IMR-90 (cell line): ENCODE results near the gene HEY2. TPM values are rescaled to one million over a fixed set of nuclear protein-coding genes. Genes with fewer than 3 reads are reported as not detected.
A peak's percentile ranks its signal among the peaks of the same experiment; 100 is the strongest.

Experiments
- ATAC-seq: fragments of 200-7000 bp; cut with Tn5 transposase; 2 replicates; pipeline ENCODE4 v1.9.1; 2020; ENCODE audit warnings: low read depth, mild to moderate bottlenecking, moderate library complexity
- BruUV-seq: library from RNA; stranded (reverse); fragments of 400-500 nt; replicated peaks from 2 replicates; lab custom pipeline; 2021; lab: Mats Ljungman, UMichigan
- CTCF ChIA-PET: fragments of 300-600 bp; formaldehyde crosslinking; extraction: SDS; loops from one replicate; lab custom pipeline; 2021; ENCODE audit warnings: antibody characterized with exemption; lab: Yijun Ruan, JAX
- POLR2A ChIA-PET: fragments of 300-600 bp; sonication (Branson Sonifier 250); formaldehyde crosslinking; loops from one replicate; lab custom pipeline; 2022; ENCODE audit warnings: antibody characterized with exemption; ENCODE audit not compliant: unreplicated experiment; lab: Charles Lee
- DNase-seq: peaks from one replicate; pipeline ENCODE4 v3.0.0; 2013
- H2AFZ ChIP-seq: replicated peaks from 2 replicates; pipeline ENCODE3; 2013; ENCODE audit warnings: low read length, mild to moderate bottlenecking; ENCODE audit not compliant: poor library complexity
- H2AK5ac ChIP-seq: 2 replicates; pipeline ENCODE4 v1.6.1; 2013; ENCODE audit warnings: low read depth, low read length, inconsistent platforms
- H2AK9ac ChIP-seq: replicated peaks from 2 replicates; pipeline ENCODE3; 2013; ENCODE audit warnings: mild to moderate bottlenecking, low read depth, low read length, moderate library complexity; ENCODE audit not compliant: poor library complexity
- H2BK120ac ChIP-seq: 2 replicates; pipeline ENCODE4 v1.6.1; 2013; ENCODE audit warnings: low read depth, low read length, inconsistent platforms
- H2BK15ac ChIP-seq: 3 replicates; pipeline ENCODE4 v1.6.1; 2013; ENCODE audit warnings: low read depth, low read length, inconsistent platforms
- H2BK20ac ChIP-seq: 2 replicates; pipeline ENCODE4 v1.6.1; 2013; ENCODE audit warnings: low read depth, mild to moderate bottlenecking, inconsistent platforms, low read length, moderate library complexity
- H2BK5ac ChIP-seq: 2 replicates; pipeline ENCODE4 v1.6.1; 2013; ENCODE audit warnings: mild to moderate bottlenecking, low read depth, low read length, inconsistent platforms; ENCODE audit not compliant: poor library complexity, severe bottlenecking
- H3K14ac ChIP-seq: replicated peaks from 2 replicates; pipeline ENCODE4 v1.6.1; 2013; ENCODE audit warnings: low read depth, low read length, inconsistent platforms
- H3K18ac ChIP-seq: 2 replicates; pipeline ENCODE4 v1.6.1; 2013; ENCODE audit warnings: low read depth, low read length, control low read depth
- H3K23ac ChIP-seq: 2 replicates; pipeline ENCODE4 v1.6.1; 2013; ENCODE audit warnings: low read depth, low read length, inconsistent platforms
- H3K27ac ChIP-seq: 2 replicates; pipeline ENCODE4 v1.5.1; 2013; ENCODE audit warnings: mild to moderate bottlenecking, control low read depth, low read length; ENCODE audit not compliant: insufficient read depth
- H3K27me3 ChIP-seq: 2 replicates; pipeline ENCODE4 v1.6.1; 2013; ENCODE audit warnings: low read length; ENCODE audit not compliant: control insufficient read depth, insufficient read depth
- H3K36me3 ChIP-seq: 2 replicates; pipeline ENCODE4 v1.6.1; 2013; ENCODE audit warnings: low read length, mixed read lengths; ENCODE audit not compliant: control insufficient read depth, insufficient read depth
- H3K4ac ChIP-seq: 2 replicates; pipeline ENCODE4 v1.6.1; 2013; ENCODE audit warnings: low read depth, low read length, inconsistent platforms
- H3K4me1 ChIP-seq: 2 replicates; pipeline ENCODE4 v1.6.1; 2013; ENCODE audit warnings: low read length, mixed read lengths; ENCODE audit not compliant: control insufficient read depth, insufficient read depth
- H3K4me2 ChIP-seq: 2 replicates; pipeline ENCODE4 v1.6.1; 2013; ENCODE audit warnings: low read depth, mild to moderate bottlenecking, control low read depth, low read length, moderate library complexity
- H3K4me3 ChIP-seq: 2 replicates; pipeline ENCODE4 v1.5.1; 2013; ENCODE audit warnings: low read depth, mild to moderate bottlenecking, control low read depth, low read length, moderate library complexity; ENCODE audit not compliant: insufficient read depth
- H3K56ac ChIP-seq: 2 replicates; pipeline ENCODE4 v1.6.1; 2013; ENCODE audit warnings: low read length, inconsistent platforms; ENCODE audit not compliant: insufficient read depth; ENCODE audit errors: extremely low read depth
- H3K79me1 ChIP-seq, 2 experiments: 2 replicates each; pipeline ENCODE4 v1.6.1; 2013; ENCODE audit warnings: low read length in 2 of 2, inconsistent platforms in 1 of 2, low read depth in 1 of 2
- H3K9ac ChIP-seq: 2 replicates; pipeline ENCODE4 v1.6.1; 2013; ENCODE audit warnings: low read depth, low read length, control low read depth
- H3K9me1 ChIP-seq: 2 replicates; pipeline ENCODE4 v1.6.1; 2013; ENCODE audit warnings: low read length, inconsistent platforms; ENCODE audit not compliant: insufficient read depth
- H3K9me3 ChIP-seq: 2 replicates; pipeline ENCODE4 v1.6.1; 2013; ENCODE audit warnings: low read length; ENCODE audit not compliant: control insufficient read depth, insufficient read depth
- H4K20me1 ChIP-seq: 2 replicates; pipeline ENCODE4 v1.6.1; 2013; ENCODE audit warnings: low read length, inconsistent platforms; ENCODE audit not compliant: insufficient read depth
- H4K5ac ChIP-seq: 2 replicates; pipeline ENCODE4 v1.6.1; 2013; ENCODE audit warnings: mild to moderate bottlenecking, low read depth, low read length, control low read depth
- H4K8ac ChIP-seq, 2 experiments: 2 replicates each; pipeline ENCODE4 v1.6.1; 2013; ENCODE audit warnings: low read depth in 2 of 2, low read length in 2 of 2, control low read depth in 1 of 2, inconsistent platforms in 1 of 2
- H4K91ac ChIP-seq: 2 replicates; pipeline ENCODE4 v1.6.1; 2013; ENCODE audit warnings: low read depth, low read length, inconsistent platforms; ENCODE audit not compliant: insufficient read depth
- MAFK ChIP-seq: IDR thresholded peaks from 2 replicates; pipeline ENCODE4 v1.6.1; 2012; ENCODE audit warnings: low read depth, low read length, improper control_type of control experiment
- MAZ ChIP-seq: IDR thresholded peaks from 2 replicates; pipeline ENCODE4 v1.6.1; 2012; ENCODE audit warnings: low read depth, mild to moderate bottlenecking, low read length, improper control_type of control experiment, moderate library complexity, borderline replicate concordance
- NFE2L2 ChIP-seq: fragments of 150-350 bp; IDR thresholded peaks from 2 replicates; pipeline ENCODE4 v1.6.1; 2016; ENCODE audit warnings: low read depth, mild to moderate bottlenecking, low read length
- RAD21 ChIP-seq: IDR thresholded peaks from 2 replicates; pipeline ENCODE4 v1.6.1; 2012; ENCODE audit warnings: low read length, improper control_type of control experiment
- WGBS, 2 experiments: methylation state at CpG; one replicate each; pipeline versions ENCODE4 v1.1.5 to v1.1.7; 2013; ENCODE audit warnings: missing lambda C conversion rate in 2 of 2; ENCODE audit not compliant: insufficient read length in 1 of 2; ENCODE audit errors: extremely low coverage in 2 of 2; 5-methylcytosine and 5-hydroxymethylcytosine counted together
- dilution Hi-C: fragments of 300-500 bp; cut with HindIII; formaldehyde crosslinking; loops from one replicate; pipeline ENCODE4 v1.14.3; 2018; ENCODE audit warnings: low sequenced_read_pairs; ENCODE audit not compliant: unreplicated experiment
- in situ Hi-C: fragments of 300-500 bp; cut with MboI; formaldehyde crosslinking; loops from 3 replicates; pipeline ENCODE4 v1.14.3; 2019; ENCODE audit warnings: low sequenced_read_pairs, inconsistent platforms, mixed read lengths
- intact Hi-C: fragments of 100-400 bp; cut with micrococcal nuclease; formaldehyde crosslinking; loops from 2 replicates; pipeline ENCODE4 v1.10.0; 2022
- polyA plus RNA-seq, 3 experiments: library from polyadenylated mRNA; depleted of rRNA; stranded (reverse); fragments of >200 nt; gene quantifications; 2 replicates each; pipeline ENCODE4 v1.2.3, GENCODE V29; 2012; ENCODE audit warnings: low replicate concordance in 1 of 3
- total RNA-seq: library from RNA; depleted of rRNA; stranded (reverse); fragments of >200 nt; gene quantifications from 2 replicates; pipeline ENCODE4 v1.2.3, GENCODE V29; 2012
- TF ChIP-seq, protein P1 (sequence below): fragments of 150-350 bp; IDR thresholded peaks from 2 replicates; pipeline ENCODE4 v1.6.1; 2017; ENCODE audit warnings: mild to moderate bottlenecking, antibody characterized with exemption, low read length, low read depth

Gene HEY2
- total and polyA plus RNA-seq, 2 of the 4 experiments (the other 2 are of a cell fraction) = not detected

DNA sequence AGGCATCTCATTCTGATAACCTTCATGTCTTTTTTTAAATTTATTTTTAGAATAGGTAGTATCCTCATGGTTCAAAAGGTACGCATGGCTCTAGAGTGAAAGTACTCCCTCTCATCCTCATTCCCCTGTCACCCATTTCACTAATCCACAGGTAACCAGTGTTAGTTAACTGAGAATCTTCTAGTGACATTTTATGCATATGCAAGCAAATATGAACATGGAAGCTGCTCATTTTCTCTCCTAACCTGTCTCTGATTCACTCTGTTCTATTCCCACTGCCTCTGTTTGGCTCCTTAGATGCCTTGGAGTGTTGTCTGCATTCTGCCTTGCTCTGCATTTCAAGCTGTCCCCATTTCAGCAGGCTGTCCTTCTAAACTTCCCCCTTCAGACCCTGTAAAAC is 45.9 kb downstream of the HEY2 start:
- Histone ChIP-seq H3K4me1 (peaks cover 4% of the 10 kb centered on the region), H3K4me3 (no peak overlapping the region), H2BK15ac (no peak overlapping the region), H3K27ac (no peak overlapping the region), H3K56ac (no peak overlapping the region), H3K18ac (0 out of 2 replicates have a peak overlapping the region, but pooled peaks have one; percentile 26), H4K5ac (no peak overlapping the region), H3K14ac (no peak overlapping the region), H2BK5ac (no peak overlapping the region), H3K9ac (no peak overlapping the region), H3K36me3 (no peaks in the 10 kb centered on the region), H3K23ac (no peak overlapping the region), H2AFZ (no peak overlapping the region), H3K9me1 (peaks cover 6% of the 10 kb centered on the region; the same call in 1 of the 2 replicates), H3K79me1 (peaks cover 12 to 36% of the 10 kb centered on the region in 2 experiments), H2BK120ac (no peak overlapping the region), H3K4me2 (no peak overlapping the region), H2BK20ac (no peak overlapping the region), H3K27me3 (no peaks in the 10 kb centered on the region), H2AK5ac (no peak overlapping the region), H4K20me1 (no peaks in the 10 kb centered on the region), H4K91ac (no peak overlapping the region), H3K4ac (no peak overlapping the region), H3K9me3 (no peaks in the 10 kb centered on the region), H4K8ac (no peak overlapping the region), H2AK9ac (no peak overlapping the region)
- BruUV-seq = no TSS peak
- ChIA-PET CTCF (interaction anchor here (1.0 to 1.2 kb wide), 2 partner anchors 14 to 485 kb away, joined by 3 to 4 read pairs; no protein-coding TSS in a partner anchor), POLR2A (no interaction called here)
- ATAC-seq = no peak
- dilution Hi-C loops = no loop called here
- no peak for DNase-seq
- no CpG with 5 or more reads among the region's 1 CpG for WGBS, 2 experiments
- TF ChIP-seq NFE2L2 (no peak), MAZ (no peak), MAFK (peak; percentile 52; the same call in 1 of the 2 replicates), RAD21 (no peak)
- TF ChIP-seq, protein P1, sequence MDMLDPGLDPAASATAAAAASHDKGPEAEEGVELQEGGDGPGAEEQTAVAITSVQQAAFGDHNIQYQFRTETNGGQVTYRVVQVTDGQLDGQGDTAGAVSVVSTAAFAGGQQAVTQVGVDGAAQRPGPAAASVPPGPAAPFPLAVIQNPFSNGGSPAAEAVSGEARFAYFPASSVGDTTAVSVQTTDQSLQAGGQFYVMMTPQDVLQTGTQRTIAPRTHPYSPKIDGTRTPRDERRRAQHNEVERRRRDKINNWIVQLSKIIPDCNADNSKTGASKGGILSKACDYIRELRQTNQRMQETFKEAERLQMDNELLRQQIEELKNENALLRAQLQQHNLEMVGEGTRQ = no peak
- in situ Hi-C loops = no loop called here
- intact Hi-C loops = no loop called here
